Endothelial cell of umbilical vein (primary cell): ENCODE measurements around the gene GEMIN5. TPM values are rescaled to one million over a fixed set of nuclear protein-coding genes. Genes with fewer than 3 reads are reported as not detected.

Experiments used
- BruUV-seq: library from RNA; stranded (reverse); fragments of 400-500 nt; replicated peaks from 2 replicates; lab custom pipeline; 2021; lab: Mats Ljungman, UMichigan
- CTCF ChIA-PET: fragments of 300-600, 350-600 bp; sonication (Branson Sonifier 250); formaldehyde crosslinking; loops from one replicate; lab custom pipeline; 2021; ENCODE audit warnings: antibody characterized with exemption, inconsistent platforms; lab: Charles Lee
- POLR2A ChIA-PET: fragments of 300-600, 350-600 bp; sonication (Branson Sonifier 250); formaldehyde crosslinking; loops from one replicate; lab custom pipeline; 2021; ENCODE audit warnings: antibody characterized with exemption, inconsistent platforms; lab: Charles Lee
- DNase-seq: peaks from one replicate; pipeline ENCODE4 v3.0.0-alpha.2; 2011; ENCODE audit warnings: low read depth, low spot score
- FAIRE-seq: peaks from 2 replicates; lab custom pipeline; 2011; peaks lifted over from hg19 to GRCh38; lab: Jason Lieb, UNC
- H2AFZ ChIP-seq: 2 replicates; pipeline ENCODE4 v1.6.0; 2012; ENCODE audit warnings: low read depth, low read length, control low read depth, inconsistent platforms
- H3K27ac ChIP-seq: 2 replicates; pipeline ENCODE4 v1.5.1; 2011; ENCODE audit warnings: low read depth, mild to moderate bottlenecking, control low read depth, low read length, moderate library complexity; ENCODE audit not compliant: insufficient read depth
- H3K27me3 ChIP-seq, 2 experiments: 2 replicates each; pipeline versions ENCODE4 v1.6.0 to v1.6.1; 2011; ENCODE audit warnings: low read length in 2 of 2, mixed read lengths in 1 of 2; ENCODE audit not compliant: control insufficient read depth in 2 of 2, insufficient read depth in 2 of 2
- H3K36me3 ChIP-seq, 2 experiments: 2 replicates in 1 of 2; 3 replicates in 1 of 2; pipeline ENCODE4 v1.5.1; 2011; ENCODE audit warnings: low read length in 2 of 2, mild to moderate bottlenecking in 1 of 2, moderate library complexity in 1 of 2; ENCODE audit not compliant: control insufficient read depth in 2 of 2, insufficient read depth in 2 of 2; ENCODE audit errors: extremely low read depth in 1 of 2
- H3K4me1 ChIP-seq: 3 replicates; pipeline ENCODE4 v1.5.1; 2011; ENCODE audit warnings: mild to moderate bottlenecking, low read length; ENCODE audit not compliant: control insufficient read depth, insufficient read depth; ENCODE audit errors: extremely low read depth
- H3K4me2 ChIP-seq: 2 replicates; pipeline ENCODE4 v1.6.1; 2011; ENCODE audit warnings: low read length, control low read depth, mixed read lengths; ENCODE audit not compliant: insufficient read depth
- H3K4me3 ChIP-seq, 3 experiments: fragments of 200-600 bp in 1 of 3; sonication (generic), shearing (Covaris generic) in 1 of 3; replicated peaks in 1 of 3; 2 replicates each; pipeline ENCODE4 v1.5.1; 2011 to 2016; ENCODE audit warnings: control low read depth in 3 of 3, low read length in 3 of 3, mild to moderate bottlenecking in 2 of 3, inconsistent platforms in 1 of 3, low read depth in 1 of 3, moderate library complexity in 1 of 3; ENCODE audit not compliant: insufficient read depth in 1 of 3
- H3K79me2 ChIP-seq: 2 replicates; pipeline ENCODE4 v1.6.0; 2012; ENCODE audit warnings: low read length, inconsistent platforms; ENCODE audit not compliant: control insufficient read depth, insufficient read depth
- H3K9ac ChIP-seq: replicated peaks from 2 replicates; pipeline ENCODE3; 2011; ENCODE audit warnings: low read length, control low read depth; ENCODE audit not compliant: insufficient read depth; ENCODE audit errors: extremely low read depth
- H3K9me1 ChIP-seq: replicated peaks from 3 replicates; pipeline ENCODE4 v1.6.0; 2011; ENCODE audit warnings: mild to moderate bottlenecking, low read length; ENCODE audit not compliant: control insufficient read depth, insufficient read depth; ENCODE audit errors: extremely low read depth
- H3K9me3 ChIP-seq: replicated peaks from 2 replicates; pipeline ENCODE4 v1.5.1; 2012; ENCODE audit warnings: low read length, inconsistent platforms; ENCODE audit not compliant: control insufficient read depth, insufficient read depth
- H4K20me1 ChIP-seq: replicated peaks from 2 replicates; pipeline ENCODE3; 2011; ENCODE audit warnings: mild to moderate bottlenecking, low read length; ENCODE audit not compliant: control insufficient read depth, insufficient read depth; ENCODE audit errors: extremely low read depth
- CTCF ChIP-seq, 2 donors: IDR thresholded peaks; 1 replicate in 1 of 2; 2 replicates in 1 of 2; pipeline ENCODE4 v1.5.1; 2011; ENCODE audit warnings: low read length in 2 of 2, mild to moderate bottlenecking in 2 of 2, moderate library complexity in 2 of 2, control low read depth in 1 of 2, inconsistent platforms in 1 of 2, low read depth in 1 of 2; ENCODE audit not compliant: insufficient read depth in 1 of 2; ENCODE audit errors: extremely low read depth in 1 of 2
- EZH2 ChIP-seq: IDR thresholded peaks from 2 replicates; pipeline ENCODE4 v1.6.1; 2012; ENCODE audit warnings: borderline replicate concordance, low read depth, mild to moderate bottlenecking, moderate library complexity, low read length, inconsistent platforms; ENCODE audit not compliant: severe bottlenecking
- FOS ChIP-seq: IDR thresholded peaks from 2 replicates; pipeline ENCODE4 v1.6.1; 2011; ENCODE audit warnings: mild to moderate bottlenecking, low read length, moderate library complexity, borderline replicate concordance; ENCODE audit not compliant: insufficient read depth
- GATA2 ChIP-seq: IDR thresholded peaks from 2 replicates; pipeline ENCODE4 v1.7.0; 2011; ENCODE audit warnings: low read depth, mild to moderate bottlenecking, moderate library complexity, mixed read lengths, low read length; ENCODE audit not compliant: insufficient read length, insufficient read depth
- JUN ChIP-seq: IDR thresholded peaks from 2 replicates; pipeline ENCODE4 v1.6.1; 2011; ENCODE audit warnings: borderline replicate concordance, low read depth; ENCODE audit not compliant: insufficient read length, insufficient read depth
- MYC ChIP-seq: IDR thresholded peaks from one replicate; pipeline ENCODE4 v1.6.1; 2011; ENCODE audit warnings: mild to moderate bottlenecking, low read depth, low read length
- POLR2A ChIP-seq: IDR thresholded peaks from 2 replicates; pipeline ENCODE4 v1.6.1; 2012; ENCODE audit warnings: low read depth, mild to moderate bottlenecking, control low read depth, low read length
- POLR2AphosphoS5 ChIP-seq: IDR thresholded peaks from 2 replicates; pipeline ENCODE4 v1.6.1; 2012; ENCODE audit warnings: low read depth, mild to moderate bottlenecking, control low read depth, low read length, moderate library complexity; ENCODE audit not compliant: insufficient read depth
- dilution Hi-C: fragments of 300-500 bp; cut with MboI; formaldehyde crosslinking; loops from one replicate; pipeline ENCODE4 v1.15.0; 2019; ENCODE audit warnings: low sequenced_read_pairs; ENCODE audit not compliant: extremely low pct_ligation_motif_present
- intact Hi-C: fragments of 100-400 bp; cut with micrococcal nuclease; formaldehyde crosslinking; loops from one replicate; pipeline ENCODE4 v1.10.0; 2022
- polyA plus RNA-seq, 4 experiments: library from polyadenylated mRNA; depleted of rRNA in 3 of 4; stranded (reverse) in 3 of 4; unstranded in 1 of 4; fragments of >200 nt; gene quantifications; 2 replicates each; pipeline versions ENCODE4 v1.2.1 to v1.2.3, GENCODE V29; 2011 to 2012; ENCODE audit warnings: missing spikeins in 1 of 4
- total RNA-seq: library from RNA; stranded (reverse); gene quantifications from 2 replicates; pipeline ENCODE4 v1.2.3, GENCODE V29; 2021
- TF ChIP-seq, protein P1 (sequence below): IDR thresholded peaks from 2 replicates; pipeline ENCODE4 v1.6.1; 2011; ENCODE audit not compliant: insufficient read depth, insufficient read length

GEMIN5 gene
- total and polyA plus RNA-seq, 2 donors (not counting 3 experiments of a cell fraction or from before 2014, with no cell fraction given) = 7.2 to 23.1 TPM

GRCh38 chr5:154986151-154986550 is 48.1 kb upstream of the GEMIN5 start:
- dilution Hi-C loops = no loop called here
- CTCF ChIA-PET = interaction anchor here (2.9 to 3.5 kb wide), 2 partner anchors 10 to 13 kb away, joined by 10 to 27 read pairs; no protein-coding TSS in a partner anchor

More at GRCh38 chr5:154986151-154986550, 48.1 kb upstream of the GEMIN5 start:
- Histone ChIP-seq H3K27ac (no peak overlapping the region), H3K9me3 (no peaks in the 10 kb centered on the region), H3K4me3 (no peak overlapping the region), H3K4me1 (peaks cover 10% of the 10 kb centered on the region), H3K79me2 (no peaks in the 10 kb centered on the region), H3K9me1 (no peaks in the 10 kb centered on the region), H3K4me2 (no peak overlapping the region), H3K9ac (no peak overlapping the region), H2AFZ (no peak overlapping the region), H4K20me1 (no peaks in the 10 kb centered on the region), H3K27me3 (no peaks in the 10 kb centered on the region), H3K36me3 (no peaks in the 10 kb centered on the region)
- TF ChIP-seq POLR2A = no peak
- no peak for TF ChIP-seq MYC
- TF ChIP-seq EZH2 = no peak
- TF ChIP-seq GATA2 = no peak
- TF ChIP-seq FOS = no peak
- TF ChIP-seq, protein P1, sequence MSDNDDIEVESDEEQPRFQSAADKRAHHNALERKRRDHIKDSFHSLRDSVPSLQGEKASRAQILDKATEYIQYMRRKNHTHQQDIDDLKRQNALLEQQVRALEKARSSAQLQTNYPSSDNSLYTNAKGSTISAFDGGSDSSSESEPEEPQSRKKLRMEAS = no peak
- no peak for TF ChIP-seq JUN
- no peak for TF ChIP-seq POLR2AphosphoS5
- TF ChIP-seq CTCF (IDR thresholded peaks at IDR 0.05; ENCODE audit: extremely low read depth in 1 of 2, insufficient read depth in 1 of 2, low read depth in 1 of 2, low read length in 2 of 2) = no peak
- BruUV-seq = no TSS peak
- POLR2A ChIA-PET = no interaction called here
- DNase-seq (no peak), FAIRE-seq (no peak)
- intact Hi-C loops = loop anchor here (5.0 kb wide), 1 partner anchor 161 kb away; no protein-coding TSS in a partner anchor
